ENCODE measurements around the gene CXorf51B. TPM values are rescaled to one million over a fixed set of nuclear protein-coding genes. Genes with fewer than 3 reads are reported as not detected.
"Not testable (repeated sequence)": the region's sequence is repeated elsewhere in the genome, so short reads cannot be mapped to it uniquely, and the experiment has no call there.

The CXorf51B gene
- total RNA-seq, result not detected in 2 replicates

GRCh38 chrX:146809471-146809870, at the start of gene CXorf51B:
TSS of gene CXorf51B (plus strand) at chrX:146809771. CDS start at chrX:146809792, 21 bp downstream.
- not testable (repeated sequence) for DNase-seq (ENCODE audit: low read depth, low spot score)

- not testable (repeated sequence) for DNase-seq (ENCODE audit: low read depth, low spot score)
Observed at GRCh38 chrX:146814644-146815043, 5.1 kb downstream of the CXorf51B start, which contains the start of gene CXorf51A. TSS of gene CXorf51A (minus strand) at chrX:146814744. CDS start at chrX:146814723, 21 bp downstream.

GRCh38 chrX:146831994-146832393, 22.4 kb downstream of the CXorf51B start:
- no peak for DNase-seq (ENCODE audit: low read depth, low spot score)

GRCh38 chrX:146854281-146854680, 44.7 kb downstream of the CXorf51B start:
- DNase-seq (ENCODE audit: low read depth, low spot score), result no peak

Other genes starting within 250 kb of the CXorf51B start
- not detected in 2 replicates for gene CXorf51A, start 5.0 kb downstream of the CXorf51B start, total RNA-seq

All from pulmonary artery endothelial cell (primary cell).